ENCODE results near the gene DOC2A. TPM values are rescaled to one million over a fixed set of nuclear protein-coding genes. Genes with fewer than 3 reads are reported as not detected.

The DOC2A gene
- total and polyA plus RNA-seq, 2 experiments from 2014 or later: 9.8 to 10.0 TPM

DNA sequence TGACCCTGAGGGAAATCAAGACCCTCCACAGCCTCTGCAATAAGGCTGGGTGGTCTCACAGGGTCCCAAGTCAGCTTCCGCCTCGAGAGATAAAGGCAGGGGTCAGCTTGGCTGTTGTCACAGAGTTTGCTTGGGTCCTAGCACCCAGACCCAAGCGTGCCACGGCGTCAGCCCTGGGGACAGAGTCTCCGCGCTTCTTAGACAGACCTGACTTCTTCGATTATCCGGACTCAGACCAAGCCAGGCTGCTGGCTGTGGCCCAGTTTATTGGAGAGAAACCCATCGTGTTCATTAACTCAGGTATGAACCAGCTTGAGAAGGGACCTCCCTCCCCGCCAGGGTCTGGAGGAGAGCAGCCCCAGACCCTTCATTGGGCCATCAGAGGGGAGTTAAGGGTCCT lies 12.8 kb upstream of the DOC2A start:
- Mint-ChIP-seq H3K4me3 (no peak overlapping the region), H3K4me1 (peaks cover 13% of the 10 kb centered on the region), H3K36me3 (ENCODE audit: low read depth) (peaks cover 3% of the 10 kb centered on the region; the same call in 2 of the 3 replicates), H3K27me3 (ENCODE audit: insufficient read depth, low read depth, poor library complexity) (peaks cover 12% of the 10 kb centered on the region), H3K9me3 (no peaks in the 10 kb centered on the region; the same call in 2 of the 3 replicates), H3K27ac (no peak overlapping the region)
- no peak for ATAC-seq
- H3K27me3 ChIP-seq (ENCODE audit: insufficient read depth): no peaks in the 10 kb centered on the region
- TF ChIP-seq ZNF331 (CRISPR knock-in tag; IDR thresholded peaks at IDR 0.05; ENCODE audit: low read depth) (no peak), EZH2phosphoT487 (IDR thresholded peaks at IDR 0.05; ENCODE audit: unreplicated experiment) (no peak), EZH2 (IDR thresholded peaks at IDR 0.05; ENCODE audit: low read depth, unreplicated experiment) (no peak), STAT1 (IDR thresholded peaks at IDR 0.05; ENCODE audit: unreplicated experiment) (no peak), ZNF114 (CRISPR knock-in tag; IDR thresholded peaks at IDR 0.05) (no peak), JUNB (IDR thresholded peaks at IDR 0.05; ENCODE audit: unreplicated experiment) (no peak), CREB1 (CRISPR knock-in tag; IDR thresholded peaks at IDR 0.05; ENCODE audit: low read depth) (no peak), NANOG (IDR thresholded peaks at IDR 0.05; ENCODE audit: borderline replicate concordance) (no peak), POLR2AphosphoS5 (IDR thresholded peaks at IDR 0.05; ENCODE audit: low read depth) (no peak)
- TF ChIP-seq, protein P1, sequence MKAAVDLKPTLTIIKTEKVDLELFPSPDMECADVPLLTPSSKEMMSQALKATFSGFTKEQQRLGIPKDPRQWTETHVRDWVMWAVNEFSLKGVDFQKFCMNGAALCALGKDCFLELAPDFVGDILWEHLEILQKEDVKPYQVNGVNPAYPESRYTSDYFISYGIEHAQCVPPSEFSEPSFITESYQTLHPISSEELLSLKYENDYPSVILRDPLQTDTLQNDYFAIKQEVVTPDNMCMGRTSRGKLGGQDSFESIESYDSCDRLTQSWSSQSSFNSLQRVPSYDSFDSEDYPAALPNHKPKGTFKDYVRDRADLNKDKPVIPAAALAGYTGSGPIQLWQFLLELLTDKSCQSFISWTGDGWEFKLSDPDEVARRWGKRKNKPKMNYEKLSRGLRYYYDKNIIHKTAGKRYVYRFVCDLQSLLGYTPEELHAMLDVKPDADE (IDR thresholded peaks at IDR 0.05): no peak
- TF ChIP-seq, protein P2, sequence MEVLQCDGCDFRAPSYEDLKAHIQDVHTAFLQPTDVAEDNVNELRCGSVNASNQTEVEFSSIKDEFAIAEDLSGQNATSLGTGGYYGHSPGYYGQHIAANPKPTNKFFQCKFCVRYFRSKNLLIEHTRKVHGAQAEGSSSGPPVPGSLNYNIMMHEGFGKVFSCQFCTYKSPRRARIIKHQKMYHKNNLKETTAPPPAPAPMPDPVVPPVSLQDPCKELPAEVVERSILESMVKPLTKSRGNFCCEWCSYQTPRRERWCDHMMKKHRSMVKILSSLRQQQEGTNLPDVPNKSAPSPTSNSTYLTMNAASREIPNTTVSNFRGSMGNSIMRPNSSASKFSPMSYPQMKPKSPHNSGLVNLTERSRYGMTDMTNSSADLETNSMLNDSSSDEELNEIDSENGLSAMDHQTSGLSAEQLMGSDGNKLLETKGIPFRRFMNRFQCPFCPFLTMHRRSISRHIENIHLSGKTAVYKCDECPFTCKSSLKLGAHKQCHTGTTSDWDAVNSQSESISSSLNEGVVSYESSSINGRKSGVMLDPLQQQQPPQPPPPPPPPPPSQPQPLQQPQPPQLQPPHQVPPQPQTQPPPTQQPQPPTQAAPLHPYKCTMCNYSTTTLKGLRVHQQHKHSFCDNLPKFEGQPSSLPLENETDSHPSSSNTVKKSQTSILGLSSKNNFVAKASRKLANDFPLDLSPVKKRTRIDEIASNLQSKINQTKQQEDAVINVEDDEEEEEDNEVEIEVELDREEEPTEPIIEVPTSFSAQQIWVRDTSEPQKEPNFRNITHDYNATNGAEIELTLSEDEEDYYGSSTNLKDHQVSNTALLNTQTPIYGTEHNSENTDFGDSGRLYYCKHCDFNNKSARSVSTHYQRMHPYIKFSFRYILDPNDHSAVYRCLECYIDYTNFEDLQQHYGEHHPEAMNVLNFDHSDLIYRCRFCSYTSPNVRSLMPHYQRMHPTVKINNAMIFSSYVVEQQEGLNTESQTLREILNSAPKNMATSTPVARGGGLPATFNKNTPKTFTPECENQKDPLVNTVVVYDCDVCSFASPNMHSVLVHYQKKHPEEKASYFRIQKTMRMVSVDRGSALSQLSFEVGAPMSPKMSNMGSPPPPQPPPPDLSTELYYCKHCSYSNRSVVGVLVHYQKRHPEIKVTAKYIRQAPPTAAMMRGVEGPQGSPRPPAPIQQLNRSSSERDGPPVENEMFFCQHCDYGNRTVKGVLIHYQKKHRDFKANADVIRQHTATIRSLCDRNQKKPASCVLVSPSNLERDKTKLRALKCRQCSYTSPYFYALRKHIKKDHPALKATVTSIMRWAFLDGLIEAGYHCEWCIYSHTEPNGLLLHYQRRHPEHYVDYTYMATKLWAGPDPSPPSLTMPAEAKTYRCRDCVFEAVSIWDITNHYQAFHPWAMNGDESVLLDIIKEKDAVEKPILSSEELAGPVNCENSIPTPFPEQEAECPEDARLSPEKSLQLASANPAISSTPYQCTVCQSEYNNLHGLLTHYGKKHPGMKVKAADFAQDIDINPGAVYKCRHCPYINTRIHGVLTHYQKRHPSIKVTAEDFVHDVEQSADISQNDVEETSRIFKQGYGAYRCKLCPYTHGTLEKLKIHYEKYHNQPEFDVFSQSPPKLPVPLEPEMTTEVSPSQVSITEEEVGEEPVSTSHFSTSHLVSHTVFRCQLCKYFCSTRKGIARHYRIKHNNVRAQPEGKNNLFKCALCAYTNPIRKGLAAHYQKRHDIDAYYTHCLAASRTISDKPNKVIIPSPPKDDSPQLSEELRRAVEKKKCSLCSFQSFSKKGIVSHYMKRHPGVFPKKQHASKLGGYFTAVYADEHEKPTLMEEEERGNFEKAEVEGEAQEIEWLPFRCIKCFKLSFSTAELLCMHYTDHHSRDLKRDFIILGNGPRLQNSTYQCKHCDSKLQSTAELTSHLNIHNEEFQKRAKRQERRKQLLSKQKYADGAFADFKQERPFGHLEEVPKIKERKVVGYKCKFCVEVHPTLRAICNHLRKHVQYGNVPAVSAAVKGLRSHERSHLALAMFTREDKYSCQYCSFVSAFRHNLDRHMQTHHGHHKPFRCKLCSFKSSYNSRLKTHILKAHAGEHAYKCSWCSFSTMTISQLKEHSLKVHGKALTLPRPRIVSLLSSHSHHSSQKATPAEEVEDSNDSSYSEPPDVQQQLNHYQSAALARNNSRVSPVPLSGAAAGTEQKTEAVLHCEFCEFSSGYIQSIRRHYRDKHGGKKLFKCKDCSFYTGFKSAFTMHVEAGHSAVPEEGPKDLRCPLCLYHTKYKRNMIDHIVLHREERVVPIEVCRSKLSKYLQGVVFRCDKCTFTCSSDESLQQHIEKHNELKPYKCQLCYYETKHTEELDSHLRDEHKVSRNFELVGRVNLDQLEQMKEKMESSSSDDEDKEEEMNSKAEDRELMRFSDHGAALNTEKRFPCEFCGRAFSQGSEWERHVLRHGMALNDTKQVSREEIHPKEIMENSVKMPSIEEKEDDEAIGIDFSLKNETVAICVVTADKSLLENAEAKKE (CRISPR knock-in tag; IDR thresholded peaks at IDR 0.05): no peak
- TF ChIP-seq, protein P3, sequence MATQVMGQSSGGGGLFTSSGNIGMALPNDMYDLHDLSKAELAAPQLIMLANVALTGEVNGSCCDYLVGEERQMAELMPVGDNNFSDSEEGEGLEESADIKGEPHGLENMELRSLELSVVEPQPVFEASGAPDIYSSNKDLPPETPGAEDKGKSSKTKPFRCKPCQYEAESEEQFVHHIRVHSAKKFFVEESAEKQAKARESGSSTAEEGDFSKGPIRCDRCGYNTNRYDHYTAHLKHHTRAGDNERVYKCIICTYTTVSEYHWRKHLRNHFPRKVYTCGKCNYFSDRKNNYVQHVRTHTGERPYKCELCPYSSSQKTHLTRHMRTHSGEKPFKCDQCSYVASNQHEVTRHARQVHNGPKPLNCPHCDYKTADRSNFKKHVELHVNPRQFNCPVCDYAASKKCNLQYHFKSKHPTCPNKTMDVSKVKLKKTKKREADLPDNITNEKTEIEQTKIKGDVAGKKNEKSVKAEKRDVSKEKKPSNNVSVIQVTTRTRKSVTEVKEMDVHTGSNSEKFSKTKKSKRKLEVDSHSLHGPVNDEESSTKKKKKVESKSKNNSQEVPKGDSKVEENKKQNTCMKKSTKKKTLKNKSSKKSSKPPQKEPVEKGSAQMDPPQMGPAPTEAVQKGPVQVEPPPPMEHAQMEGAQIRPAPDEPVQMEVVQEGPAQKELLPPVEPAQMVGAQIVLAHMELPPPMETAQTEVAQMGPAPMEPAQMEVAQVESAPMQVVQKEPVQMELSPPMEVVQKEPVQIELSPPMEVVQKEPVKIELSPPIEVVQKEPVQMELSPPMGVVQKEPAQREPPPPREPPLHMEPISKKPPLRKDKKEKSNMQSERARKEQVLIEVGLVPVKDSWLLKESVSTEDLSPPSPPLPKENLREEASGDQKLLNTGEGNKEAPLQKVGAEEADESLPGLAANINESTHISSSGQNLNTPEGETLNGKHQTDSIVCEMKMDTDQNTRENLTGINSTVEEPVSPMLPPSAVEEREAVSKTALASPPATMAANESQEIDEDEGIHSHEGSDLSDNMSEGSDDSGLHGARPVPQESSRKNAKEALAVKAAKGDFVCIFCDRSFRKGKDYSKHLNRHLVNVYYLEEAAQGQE (IDR thresholded peaks at IDR 0.05; ENCODE audit: unreplicated experiment): no peak
- TF ChIP-seq, protein P4, sequence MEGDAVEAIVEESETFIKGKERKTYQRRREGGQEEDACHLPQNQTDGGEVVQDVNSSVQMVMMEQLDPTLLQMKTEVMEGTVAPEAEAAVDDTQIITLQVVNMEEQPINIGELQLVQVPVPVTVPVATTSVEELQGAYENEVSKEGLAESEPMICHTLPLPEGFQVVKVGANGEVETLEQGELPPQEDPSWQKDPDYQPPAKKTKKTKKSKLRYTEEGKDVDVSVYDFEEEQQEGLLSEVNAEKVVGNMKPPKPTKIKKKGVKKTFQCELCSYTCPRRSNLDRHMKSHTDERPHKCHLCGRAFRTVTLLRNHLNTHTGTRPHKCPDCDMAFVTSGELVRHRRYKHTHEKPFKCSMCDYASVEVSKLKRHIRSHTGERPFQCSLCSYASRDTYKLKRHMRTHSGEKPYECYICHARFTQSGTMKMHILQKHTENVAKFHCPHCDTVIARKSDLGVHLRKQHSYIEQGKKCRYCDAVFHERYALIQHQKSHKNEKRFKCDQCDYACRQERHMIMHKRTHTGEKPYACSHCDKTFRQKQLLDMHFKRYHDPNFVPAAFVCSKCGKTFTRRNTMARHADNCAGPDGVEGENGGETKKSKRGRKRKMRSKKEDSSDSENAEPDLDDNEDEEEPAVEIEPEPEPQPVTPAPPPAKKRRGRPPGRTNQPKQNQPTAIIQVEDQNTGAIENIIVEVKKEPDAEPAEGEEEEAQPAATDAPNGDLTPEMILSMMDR (conservative IDR thresholded peaks at IDR 0.05; ENCODE audit: low read depth in 2 of 2): no peak
- H2AFZ ChIP-seq: no peak overlapping the region
- no peaks in the 10 kb centered on the region for H3K36me3 ChIP-seq (ENCODE audit: insufficient read depth)
- no peaks in the 10 kb centered on the region; the same call in 1 of the 2 replicates for H4K20me1 ChIP-seq (replicated peaks; ENCODE audit: insufficient read depth)
- H3K27ac ChIP-seq (ENCODE audit: low read depth): no peak overlapping the region
- H3K4me1 ChIP-seq (ENCODE audit: insufficient read depth): no peaks in the 10 kb centered on the region; the same call in 1 of the 2 replicates
- 0 out of 2 replicates have a peak, but pooled peaks cover 4% of the 10 kb centered on the region for H3F3A ChIP-seq (replicated peaks; ENCODE audit: low read depth)
- no peak overlapping the region for H3K4me2 ChIP-seq
- no peak for DNase-seq (ENCODE audit: low spot score)
- H3K79me2 ChIP-seq (replicated peaks; ENCODE audit: insufficient read depth): no peaks in the 10 kb centered on the region
- H3K9me2 ChIP-seq (ENCODE audit: insufficient read depth): no peaks in the 10 kb centered on the region
- no peak overlapping the region for H3K4me3 ChIP-seq

All from GM23338 (cell line).